HEK293 (cell line): ENCODE measurements around the gene TH.
"Not testable (repeated sequence)": the region's sequence is repeated elsewhere in the genome, so short reads cannot be mapped to it uniquely, and the experiment has no call there.

ENCODE experiments used
- BCL11A ChIP-seq: fragments of 450-650 bp; formaldehyde crosslinking; IDR thresholded peaks from 2 replicates; pipeline ENCODE4 v1.5.1; 2016; ENCODE audit warnings: low read depth, missing biosample characterization, missing genetic modification characterization
- CTCF ChIP-seq: fragments of 450-650 bp; formaldehyde crosslinking; IDR thresholded peaks from 2 replicates; pipeline ENCODE4 v1.5.1; 2016; ENCODE audit warnings: missing biosample characterization, missing genetic modification characterization
- KLF17 ChIP-seq: fragments of 450-650 bp; formaldehyde crosslinking; IDR thresholded peaks from 2 replicates; pipeline ENCODE4 v1.5.1; 2016; ENCODE audit warnings: missing biosample characterization, missing genetic modification characterization
- PATZ1 ChIP-seq: fragments of 450-650 bp; formaldehyde crosslinking; IDR thresholded peaks from 2 replicates; pipeline ENCODE4 v1.5.1; 2016; ENCODE audit warnings: missing biosample characterization, missing genetic modification characterization
- REST ChIP-seq: fragments of 450-650 bp; formaldehyde crosslinking; IDR thresholded peaks from 2 replicates; pipeline ENCODE4 v1.5.1; 2016; ENCODE audit warnings: missing biosample characterization, missing genetic modification characterization
- ZNF175 ChIP-seq: fragments of 450-650 bp; formaldehyde crosslinking; IDR thresholded peaks from 2 replicates; pipeline ENCODE4 v1.5.1; 2016; ENCODE audit warnings: missing biosample characterization, missing genetic modification characterization
- ZNF660 ChIP-seq: fragments of 450-650 bp; IDR thresholded peaks from 2 replicates; pipeline ENCODE4 v1.5.1; 2018; ENCODE audit warnings: missing biosample characterization, mild to moderate bottlenecking, missing genetic modification characterization
- ZNF776 ChIP-seq: fragments of 450-650 bp; formaldehyde crosslinking; IDR thresholded peaks from 2 replicates; pipeline ENCODE4 v1.5.0; 2017; ENCODE audit warnings: missing biosample characterization, missing genetic modification characterization, borderline replicate concordance

GRCh38 chr11:2178055-2178773 lies 6.6 kb upstream of the TH start:
- not testable (repeated sequence) for TF ChIP-seq BCL11A; CTCF (tag by site-specific recombination); PATZ1; REST; ZNF175; ZNF776 (tag by site-specific recombination); KLF17 (tag by site-specific recombination); ZNF660
